Endothelial cell of umbilical vein (primary cell): ENCODE data around the gene NUBP1. TPM values are rescaled to one million over a fixed set of nuclear protein-coding genes. Genes with fewer than 3 reads are reported as not detected.

Experiments used
- BruUV-seq: library from RNA; stranded (reverse); fragments of 400-500 nt; replicated peaks from 2 replicates; lab custom pipeline; 2021; lab: Mats Ljungman, UMichigan
- CTCF ChIA-PET: fragments of 300-600, 350-600 bp; sonication (Branson Sonifier 250); formaldehyde crosslinking; loops from one replicate; lab custom pipeline; 2021; ENCODE audit warnings: antibody characterized with exemption, inconsistent platforms; lab: Charles Lee
- POLR2A ChIA-PET: fragments of 300-600, 350-600 bp; sonication (Branson Sonifier 250); formaldehyde crosslinking; loops from one replicate; lab custom pipeline; 2021; ENCODE audit warnings: antibody characterized with exemption, inconsistent platforms; lab: Charles Lee
- DNase-seq: peaks from one replicate; pipeline ENCODE4 v3.0.0-alpha.2; 2011; ENCODE audit warnings: low read depth, low spot score
- FAIRE-seq: peaks from 2 replicates; lab custom pipeline; 2011; peaks lifted over from hg19 to GRCh38; lab: Jason Lieb, UNC
- H2AFZ ChIP-seq: 2 replicates; pipeline ENCODE4 v1.6.0; 2012; ENCODE audit warnings: low read depth, low read length, control low read depth, inconsistent platforms
- H3K27ac ChIP-seq: 2 replicates; pipeline ENCODE4 v1.5.1; 2011; ENCODE audit warnings: low read depth, mild to moderate bottlenecking, control low read depth, low read length, moderate library complexity; ENCODE audit not compliant: insufficient read depth
- H3K27me3 ChIP-seq, 2 experiments: 2 replicates each; pipeline versions ENCODE4 v1.6.0 to v1.6.1; 2011; ENCODE audit warnings: low read length in 2 of 2, mixed read lengths in 1 of 2; ENCODE audit not compliant: control insufficient read depth in 2 of 2, insufficient read depth in 2 of 2
- H3K36me3 ChIP-seq, 2 experiments: 2 replicates in 1 of 2; 3 replicates in 1 of 2; pipeline ENCODE4 v1.5.1; 2011; ENCODE audit warnings: low read length in 2 of 2, mild to moderate bottlenecking in 1 of 2, moderate library complexity in 1 of 2; ENCODE audit not compliant: control insufficient read depth in 2 of 2, insufficient read depth in 2 of 2; ENCODE audit errors: extremely low read depth in 1 of 2
- H3K4me1 ChIP-seq: 3 replicates; pipeline ENCODE4 v1.5.1; 2011; ENCODE audit warnings: mild to moderate bottlenecking, low read length; ENCODE audit not compliant: control insufficient read depth, insufficient read depth; ENCODE audit errors: extremely low read depth
- H3K4me2 ChIP-seq: 2 replicates; pipeline ENCODE4 v1.6.1; 2011; ENCODE audit warnings: low read length, control low read depth, mixed read lengths; ENCODE audit not compliant: insufficient read depth
- H3K4me3 ChIP-seq, 3 experiments: fragments of 200-600 bp in 1 of 3; sonication (generic), shearing (Covaris generic) in 1 of 3; replicated peaks in 1 of 3; 2 replicates each; pipeline ENCODE4 v1.5.1; 2011 to 2016; ENCODE audit warnings: control low read depth in 3 of 3, low read length in 3 of 3, mild to moderate bottlenecking in 2 of 3, inconsistent platforms in 1 of 3, low read depth in 1 of 3, moderate library complexity in 1 of 3; ENCODE audit not compliant: insufficient read depth in 1 of 3
- H3K79me2 ChIP-seq: 2 replicates; pipeline ENCODE4 v1.6.0; 2012; ENCODE audit warnings: low read length, inconsistent platforms; ENCODE audit not compliant: control insufficient read depth, insufficient read depth
- H3K9ac ChIP-seq: replicated peaks from 2 replicates; pipeline ENCODE3; 2011; ENCODE audit warnings: low read length, control low read depth; ENCODE audit not compliant: insufficient read depth; ENCODE audit errors: extremely low read depth
- H3K9me1 ChIP-seq: replicated peaks from 3 replicates; pipeline ENCODE4 v1.6.0; 2011; ENCODE audit warnings: mild to moderate bottlenecking, low read length; ENCODE audit not compliant: control insufficient read depth, insufficient read depth; ENCODE audit errors: extremely low read depth
- H3K9me3 ChIP-seq: replicated peaks from 2 replicates; pipeline ENCODE4 v1.5.1; 2012; ENCODE audit warnings: low read length, inconsistent platforms; ENCODE audit not compliant: control insufficient read depth, insufficient read depth
- H4K20me1 ChIP-seq: replicated peaks from 2 replicates; pipeline ENCODE3; 2011; ENCODE audit warnings: mild to moderate bottlenecking, low read length; ENCODE audit not compliant: control insufficient read depth, insufficient read depth; ENCODE audit errors: extremely low read depth
- EZH2 ChIP-seq: IDR thresholded peaks from 2 replicates; pipeline ENCODE4 v1.6.1; 2012; ENCODE audit warnings: borderline replicate concordance, low read depth, mild to moderate bottlenecking, moderate library complexity, low read length, inconsistent platforms; ENCODE audit not compliant: severe bottlenecking
- FOS ChIP-seq: IDR thresholded peaks from 2 replicates; pipeline ENCODE4 v1.6.1; 2011; ENCODE audit warnings: mild to moderate bottlenecking, low read length, moderate library complexity, borderline replicate concordance; ENCODE audit not compliant: insufficient read depth
- GATA2 ChIP-seq: IDR thresholded peaks from 2 replicates; pipeline ENCODE4 v1.7.0; 2011; ENCODE audit warnings: low read depth, mild to moderate bottlenecking, moderate library complexity, mixed read lengths, low read length; ENCODE audit not compliant: insufficient read length, insufficient read depth
- JUN ChIP-seq: IDR thresholded peaks from 2 replicates; pipeline ENCODE4 v1.6.1; 2011; ENCODE audit warnings: borderline replicate concordance, low read depth; ENCODE audit not compliant: insufficient read length, insufficient read depth
- MYC ChIP-seq: IDR thresholded peaks from one replicate; pipeline ENCODE4 v1.6.1; 2011; ENCODE audit warnings: mild to moderate bottlenecking, low read depth, low read length
- POLR2A ChIP-seq: IDR thresholded peaks from 2 replicates; pipeline ENCODE4 v1.6.1; 2012; ENCODE audit warnings: low read depth, mild to moderate bottlenecking, control low read depth, low read length
- POLR2AphosphoS5 ChIP-seq: IDR thresholded peaks from 2 replicates; pipeline ENCODE4 v1.6.1; 2012; ENCODE audit warnings: low read depth, mild to moderate bottlenecking, control low read depth, low read length, moderate library complexity; ENCODE audit not compliant: insufficient read depth
- dilution Hi-C: fragments of 300-500 bp; cut with MboI; formaldehyde crosslinking; loops from one replicate; pipeline ENCODE4 v1.15.0; 2019; ENCODE audit warnings: low sequenced_read_pairs; ENCODE audit not compliant: extremely low pct_ligation_motif_present
- intact Hi-C: fragments of 100-400 bp; cut with micrococcal nuclease; formaldehyde crosslinking; loops from one replicate; pipeline ENCODE4 v1.10.0; 2022
- polyA plus RNA-seq, 4 experiments: library from polyadenylated mRNA; depleted of rRNA in 3 of 4; stranded (reverse) in 3 of 4; unstranded in 1 of 4; fragments of >200 nt; gene quantifications; 2 replicates each; pipeline versions ENCODE4 v1.2.1 to v1.2.3, GENCODE V29; 2011 to 2012; ENCODE audit warnings: missing spikeins in 1 of 4
- total RNA-seq: library from RNA; stranded (reverse); gene quantifications from 2 replicates; pipeline ENCODE4 v1.2.3, GENCODE V29; 2021
- TF ChIP-seq, protein P1 (sequence below), 2 donors: IDR thresholded peaks; 1 replicate in 1 of 2; 2 replicates in 1 of 2; pipeline ENCODE4 v1.5.1; 2011; ENCODE audit warnings: low read length in 2 of 2, mild to moderate bottlenecking in 2 of 2, moderate library complexity in 2 of 2, control low read depth in 1 of 2, inconsistent platforms in 1 of 2, low read depth in 1 of 2; ENCODE audit not compliant: insufficient read depth in 1 of 2; ENCODE audit errors: extremely low read depth in 1 of 2
- TF ChIP-seq, protein P2 (sequence below): IDR thresholded peaks from 2 replicates; pipeline ENCODE4 v1.6.1; 2011; ENCODE audit not compliant: insufficient read depth, insufficient read length

NUBP1 gene
- total and polyA plus RNA-seq, 2 donors (not counting 3 experiments of a cell fraction or from before 2014, with no cell fraction given): 23.6 to 30.8 TPM

DNA sequence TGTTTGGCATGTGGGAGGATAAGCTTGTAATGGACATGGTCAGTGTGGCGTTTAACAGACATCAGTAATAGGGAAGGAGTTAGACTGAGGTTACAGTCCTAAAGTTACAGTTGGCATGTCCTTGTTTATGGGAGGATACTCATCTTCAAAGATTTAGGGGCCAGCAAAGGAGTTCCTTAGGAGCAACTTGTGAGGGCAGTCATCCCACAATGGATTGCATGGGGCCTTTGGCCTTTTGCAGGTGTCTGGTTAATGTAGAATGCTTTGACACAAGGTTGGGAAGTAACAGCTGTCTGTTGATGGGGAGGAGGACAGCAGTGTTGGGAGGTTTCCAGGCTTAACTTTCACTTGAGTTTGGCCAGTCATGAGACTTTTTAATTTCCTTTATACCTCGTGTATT lies 2.2 kb downstream of the NUBP1 start:
- no peak overlapping the region for H3K27ac ChIP-seq
- no peak overlapping the region for H3K4me3 ChIP-seq
- H3K4me2 ChIP-seq: no peak overlapping the region
- H3K27me3 ChIP-seq: no peaks in the 10 kb centered on the region
- H3K9me1 ChIP-seq: no peaks in the 10 kb centered on the region
- dilution Hi-C loops: no loop called here
- peaks cover 7% of the 10 kb centered on the region for H3K4me1 ChIP-seq
- no peaks in the 10 kb centered on the region for H3K9me3 ChIP-seq
- ChIA-PET CTCF (interaction anchor here (0.9 kb wide), 1 partner anchor 9 kb away, joined by 3 read pairs; no protein-coding TSS in a partner anchor), POLR2A (no interaction called here)
- no peak for TF ChIP-seq EZH2
- no peak for TF ChIP-seq MYC
- TF ChIP-seq POLR2AphosphoS5: no peak
- no peak for TF ChIP-seq JUN
- TF ChIP-seq, protein P1, sequence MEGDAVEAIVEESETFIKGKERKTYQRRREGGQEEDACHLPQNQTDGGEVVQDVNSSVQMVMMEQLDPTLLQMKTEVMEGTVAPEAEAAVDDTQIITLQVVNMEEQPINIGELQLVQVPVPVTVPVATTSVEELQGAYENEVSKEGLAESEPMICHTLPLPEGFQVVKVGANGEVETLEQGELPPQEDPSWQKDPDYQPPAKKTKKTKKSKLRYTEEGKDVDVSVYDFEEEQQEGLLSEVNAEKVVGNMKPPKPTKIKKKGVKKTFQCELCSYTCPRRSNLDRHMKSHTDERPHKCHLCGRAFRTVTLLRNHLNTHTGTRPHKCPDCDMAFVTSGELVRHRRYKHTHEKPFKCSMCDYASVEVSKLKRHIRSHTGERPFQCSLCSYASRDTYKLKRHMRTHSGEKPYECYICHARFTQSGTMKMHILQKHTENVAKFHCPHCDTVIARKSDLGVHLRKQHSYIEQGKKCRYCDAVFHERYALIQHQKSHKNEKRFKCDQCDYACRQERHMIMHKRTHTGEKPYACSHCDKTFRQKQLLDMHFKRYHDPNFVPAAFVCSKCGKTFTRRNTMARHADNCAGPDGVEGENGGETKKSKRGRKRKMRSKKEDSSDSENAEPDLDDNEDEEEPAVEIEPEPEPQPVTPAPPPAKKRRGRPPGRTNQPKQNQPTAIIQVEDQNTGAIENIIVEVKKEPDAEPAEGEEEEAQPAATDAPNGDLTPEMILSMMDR (IDR thresholded peaks at IDR 0.05; ENCODE audit: extremely low read depth in 1 of 2, insufficient read depth in 1 of 2, low read depth in 1 of 2, low read length in 2 of 2): no peak
- no peak for TF ChIP-seq POLR2A
- no peak for TF ChIP-seq GATA2
- no peak for TF ChIP-seq FOS
- TF ChIP-seq, protein P2, sequence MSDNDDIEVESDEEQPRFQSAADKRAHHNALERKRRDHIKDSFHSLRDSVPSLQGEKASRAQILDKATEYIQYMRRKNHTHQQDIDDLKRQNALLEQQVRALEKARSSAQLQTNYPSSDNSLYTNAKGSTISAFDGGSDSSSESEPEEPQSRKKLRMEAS: no peak
- H3K36me3 ChIP-seq: no peaks in the 10 kb centered on the region
- H3K79me2 ChIP-seq: no peaks in the 10 kb centered on the region
- no peak overlapping the region for H2AFZ ChIP-seq
- FAIRE-seq (no peak), DNase-seq (no peak)
- H4K20me1 ChIP-seq: no peaks in the 10 kb centered on the region
- no peak overlapping the region for H3K9ac ChIP-seq
- BruUV-seq: no TSS peak
- intact Hi-C loops: loop anchor here (2.0 kb wide), 1 partner anchor 173 kb away; no protein-coding TSS in a partner anchor
